Measurements from ENCODE around the gene KCNJ6. TPM values are rescaled to one million over a fixed set of nuclear protein-coding genes. Genes with fewer than 3 reads are reported as not detected.

The KCNJ6 gene
- total and polyA plus RNA-seq, 4 donors = 0.01 TPM; not detected in 3

DNA sequence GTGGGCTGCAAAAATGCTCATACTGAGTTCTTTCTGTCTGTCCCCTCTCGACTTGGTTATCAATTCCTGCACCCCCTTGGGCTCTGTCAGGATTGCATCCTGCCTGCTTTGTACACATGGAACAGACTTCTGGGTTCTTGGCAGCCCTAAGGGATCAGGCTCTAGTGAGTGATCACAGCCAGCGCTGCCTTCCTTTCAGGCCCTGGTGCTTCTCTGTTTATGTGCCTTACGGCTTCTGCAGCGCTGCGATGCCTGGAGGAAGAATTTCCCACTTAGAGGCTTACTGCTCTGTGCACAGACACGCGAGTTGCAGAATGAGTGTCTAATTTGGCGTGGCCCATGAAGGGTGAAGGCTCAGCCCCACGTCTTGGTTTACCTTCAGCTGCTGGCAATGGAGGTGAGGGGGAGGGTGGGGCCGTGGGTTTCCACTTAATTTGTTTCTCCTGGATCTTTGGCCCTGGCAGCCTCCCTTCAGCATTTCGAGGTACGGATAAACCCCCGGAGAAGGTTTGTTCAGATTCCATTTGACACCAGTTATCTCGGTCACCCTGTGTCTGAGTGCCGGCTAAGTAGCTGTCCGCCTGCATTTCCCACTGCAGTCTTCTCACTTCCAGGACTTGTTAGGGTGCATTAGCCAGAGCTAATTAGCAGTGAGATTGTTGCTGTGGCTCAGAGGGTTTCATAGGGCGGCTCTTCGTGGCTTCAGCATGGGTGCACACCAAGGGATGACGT is 322.4 kb downstream of the KCNJ6 start:
- DNase-seq (ENCODE audit: low spot score) = no peak
- H3K9ac ChIP-seq (ENCODE audit: low read depth in 1 of 2, low read length in 2 of 2) = no peak overlapping the region
- no peak overlapping the region for H3K27ac ChIP-seq (ENCODE audit: low read depth in 1 of 2, low read length in 2 of 2)
- no peaks in the 10 kb centered on the region for H3K4me1 ChIP-seq (ENCODE audit: control insufficient read depth in 4 of 4, insufficient read depth in 4 of 4, low read length in 3 of 4)
- TF ChIP-seq HNF4G (IDR thresholded peaks at IDR 0.05) (no peak), YY1 (IDR thresholded peaks at IDR 0.05) (no peak), EGR1 (IDR thresholded peaks at IDR 0.05; ENCODE audit: low read depth in 2 of 2) (no peak), RXRA (IDR thresholded peaks at IDR 0.05) (no peak), FOXA2 (IDR thresholded peaks at IDR 0.05) (no peak), FOXA1 (IDR thresholded peaks at IDR 0.05) (no peak), JUND (IDR thresholded peaks at IDR 0.05) (no peak), GABPA (IDR thresholded peaks at IDR 0.05 in 1 of 2, conservative IDR thresholded peaks at IDR 0.05 in 1 of 2) (no peak), HNF4A (conservative IDR thresholded peaks at IDR 0.05) (no peak), SP1 (IDR thresholded peaks at IDR 0.05) (no peak), RAD21 (IDR thresholded peaks at IDR 0.05) (no peak), NR2F2 (IDR thresholded peaks at IDR 0.05) (no peak), TAF1 (conservative IDR thresholded peaks at IDR 0.05) (no peak)
- TF ChIP-seq, protein P1, sequence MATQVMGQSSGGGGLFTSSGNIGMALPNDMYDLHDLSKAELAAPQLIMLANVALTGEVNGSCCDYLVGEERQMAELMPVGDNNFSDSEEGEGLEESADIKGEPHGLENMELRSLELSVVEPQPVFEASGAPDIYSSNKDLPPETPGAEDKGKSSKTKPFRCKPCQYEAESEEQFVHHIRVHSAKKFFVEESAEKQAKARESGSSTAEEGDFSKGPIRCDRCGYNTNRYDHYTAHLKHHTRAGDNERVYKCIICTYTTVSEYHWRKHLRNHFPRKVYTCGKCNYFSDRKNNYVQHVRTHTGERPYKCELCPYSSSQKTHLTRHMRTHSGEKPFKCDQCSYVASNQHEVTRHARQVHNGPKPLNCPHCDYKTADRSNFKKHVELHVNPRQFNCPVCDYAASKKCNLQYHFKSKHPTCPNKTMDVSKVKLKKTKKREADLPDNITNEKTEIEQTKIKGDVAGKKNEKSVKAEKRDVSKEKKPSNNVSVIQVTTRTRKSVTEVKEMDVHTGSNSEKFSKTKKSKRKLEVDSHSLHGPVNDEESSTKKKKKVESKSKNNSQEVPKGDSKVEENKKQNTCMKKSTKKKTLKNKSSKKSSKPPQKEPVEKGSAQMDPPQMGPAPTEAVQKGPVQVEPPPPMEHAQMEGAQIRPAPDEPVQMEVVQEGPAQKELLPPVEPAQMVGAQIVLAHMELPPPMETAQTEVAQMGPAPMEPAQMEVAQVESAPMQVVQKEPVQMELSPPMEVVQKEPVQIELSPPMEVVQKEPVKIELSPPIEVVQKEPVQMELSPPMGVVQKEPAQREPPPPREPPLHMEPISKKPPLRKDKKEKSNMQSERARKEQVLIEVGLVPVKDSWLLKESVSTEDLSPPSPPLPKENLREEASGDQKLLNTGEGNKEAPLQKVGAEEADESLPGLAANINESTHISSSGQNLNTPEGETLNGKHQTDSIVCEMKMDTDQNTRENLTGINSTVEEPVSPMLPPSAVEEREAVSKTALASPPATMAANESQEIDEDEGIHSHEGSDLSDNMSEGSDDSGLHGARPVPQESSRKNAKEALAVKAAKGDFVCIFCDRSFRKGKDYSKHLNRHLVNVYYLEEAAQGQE (IDR thresholded peaks at IDR 0.05) = no peak
- TF ChIP-seq, protein P2, sequence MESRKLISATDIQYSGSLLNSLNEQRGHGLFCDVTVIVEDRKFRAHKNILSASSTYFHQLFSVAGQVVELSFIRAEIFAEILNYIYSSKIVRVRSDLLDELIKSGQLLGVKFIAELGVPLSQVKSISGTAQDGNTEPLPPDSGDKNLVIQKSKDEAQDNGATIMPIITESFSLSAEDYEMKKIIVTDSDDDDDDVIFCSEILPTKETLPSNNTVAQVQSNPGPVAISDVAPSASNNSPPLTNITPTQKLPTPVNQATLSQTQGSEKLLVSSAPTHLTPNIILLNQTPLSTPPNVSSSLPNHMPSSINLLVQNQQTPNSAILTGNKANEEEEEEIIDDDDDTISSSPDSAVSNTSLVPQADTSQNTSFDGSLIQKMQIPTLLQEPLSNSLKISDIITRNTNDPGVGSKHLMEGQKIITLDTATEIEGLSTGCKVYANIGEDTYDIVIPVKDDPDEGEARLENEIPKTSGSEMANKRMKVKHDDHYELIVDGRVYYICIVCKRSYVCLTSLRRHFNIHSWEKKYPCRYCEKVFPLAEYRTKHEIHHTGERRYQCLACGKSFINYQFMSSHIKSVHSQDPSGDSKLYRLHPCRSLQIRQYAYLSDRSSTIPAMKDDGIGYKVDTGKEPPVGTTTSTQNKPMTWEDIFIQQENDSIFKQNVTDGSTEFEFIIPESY (IDR thresholded peaks at IDR 0.05) = no peak
- TF ChIP-seq, protein P3, sequence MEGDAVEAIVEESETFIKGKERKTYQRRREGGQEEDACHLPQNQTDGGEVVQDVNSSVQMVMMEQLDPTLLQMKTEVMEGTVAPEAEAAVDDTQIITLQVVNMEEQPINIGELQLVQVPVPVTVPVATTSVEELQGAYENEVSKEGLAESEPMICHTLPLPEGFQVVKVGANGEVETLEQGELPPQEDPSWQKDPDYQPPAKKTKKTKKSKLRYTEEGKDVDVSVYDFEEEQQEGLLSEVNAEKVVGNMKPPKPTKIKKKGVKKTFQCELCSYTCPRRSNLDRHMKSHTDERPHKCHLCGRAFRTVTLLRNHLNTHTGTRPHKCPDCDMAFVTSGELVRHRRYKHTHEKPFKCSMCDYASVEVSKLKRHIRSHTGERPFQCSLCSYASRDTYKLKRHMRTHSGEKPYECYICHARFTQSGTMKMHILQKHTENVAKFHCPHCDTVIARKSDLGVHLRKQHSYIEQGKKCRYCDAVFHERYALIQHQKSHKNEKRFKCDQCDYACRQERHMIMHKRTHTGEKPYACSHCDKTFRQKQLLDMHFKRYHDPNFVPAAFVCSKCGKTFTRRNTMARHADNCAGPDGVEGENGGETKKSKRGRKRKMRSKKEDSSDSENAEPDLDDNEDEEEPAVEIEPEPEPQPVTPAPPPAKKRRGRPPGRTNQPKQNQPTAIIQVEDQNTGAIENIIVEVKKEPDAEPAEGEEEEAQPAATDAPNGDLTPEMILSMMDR (IDR thresholded peaks at IDR 0.05; ENCODE audit: low read depth, low read length, missing input control) = no peak
- TF ChIP-seq, protein P4, sequence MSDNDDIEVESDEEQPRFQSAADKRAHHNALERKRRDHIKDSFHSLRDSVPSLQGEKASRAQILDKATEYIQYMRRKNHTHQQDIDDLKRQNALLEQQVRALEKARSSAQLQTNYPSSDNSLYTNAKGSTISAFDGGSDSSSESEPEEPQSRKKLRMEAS (IDR thresholded peaks at IDR 0.05) = no peak
- TF ChIP-seq, protein P5, sequence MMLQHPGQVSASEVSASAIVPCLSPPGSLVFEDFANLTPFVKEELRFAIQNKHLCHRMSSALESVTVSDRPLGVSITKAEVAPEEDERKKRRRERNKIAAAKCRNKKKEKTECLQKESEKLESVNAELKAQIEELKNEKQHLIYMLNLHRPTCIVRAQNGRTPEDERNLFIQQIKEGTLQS (IDR thresholded peaks at IDR 0.05) = no peak
- H3K9me3 ChIP-seq (ENCODE audit: control insufficient read depth in 4 of 4, low read length in 3 of 4) = no peaks in the 10 kb centered on the region
- H3K4me3 ChIP-seq (ENCODE audit: low read depth in 1 of 3, low read length in 3 of 3) = no peak overlapping the region
- peaks cover 0 to 2% (median 0%) of the 10 kb centered on the region in 4 donors for H3K27me3 ChIP-seq (ENCODE audit: control insufficient read depth in 4 of 4, insufficient read depth in 4 of 4, low read length in 3 of 4)
- 64% methylated on average over 19 of the region's 19 CpGs for whole genome bisulfite sequencing
- H3K36me3 ChIP-seq (ENCODE audit: control insufficient read depth in 4 of 4, insufficient read depth in 3 of 4, low read depth in 1 of 4, low read length in 3 of 4) = no peaks in the 10 kb centered on the region

Data from liver (tissue), 9 donors.